Measurements from ENCODE around the gene PIGR. TPM values are rescaled to one million over a fixed set of nuclear protein-coding genes. Genes with fewer than 3 reads are reported as not detected.

PIGR gene
- total RNA-seq, 1 donor from 2014 or later = not detected

DNA sequence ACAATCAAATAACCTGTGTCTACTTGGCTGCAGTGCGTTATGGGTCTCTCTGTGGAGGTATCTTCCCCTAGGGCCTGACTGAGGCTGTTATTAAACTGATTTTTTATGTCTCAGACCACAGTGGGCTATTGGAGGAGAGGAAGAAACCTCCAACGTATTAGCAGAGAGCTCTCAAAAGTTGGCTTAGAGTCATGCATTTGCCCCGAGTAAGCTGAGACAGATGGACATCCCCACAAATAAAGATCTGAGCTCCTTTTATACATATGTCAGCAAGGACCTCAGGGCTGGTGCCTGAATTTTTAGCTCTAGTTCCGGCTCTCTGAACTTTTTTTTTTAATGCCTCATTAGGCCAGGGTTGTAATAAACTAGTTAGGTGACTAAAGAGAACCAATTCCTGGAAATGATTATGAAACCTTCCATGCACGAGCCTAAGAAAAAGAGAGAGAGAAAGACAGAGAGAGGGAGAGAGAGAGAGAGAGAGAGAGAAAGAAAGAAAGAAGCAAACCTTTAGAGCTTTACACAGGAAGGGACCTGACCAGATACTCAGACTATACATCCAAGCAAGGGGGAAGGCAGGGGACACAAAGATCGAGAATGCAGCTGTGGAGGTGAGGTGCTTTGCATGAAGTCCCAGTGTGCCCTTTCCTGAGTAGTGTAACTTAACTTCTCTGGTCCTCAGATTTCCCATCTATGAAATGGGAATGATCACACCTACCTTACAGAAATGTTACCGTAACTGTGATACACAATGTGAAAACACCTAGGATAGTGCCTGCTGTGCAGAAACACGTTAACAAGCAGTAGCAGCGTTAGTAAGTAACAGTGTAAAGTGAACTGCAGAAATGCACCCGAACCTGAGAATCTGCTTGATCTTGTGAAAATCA, 8.4 kb upstream of the PIGR start:
- Mint-ChIP-seq H3K27ac (ENCODE audit: unreplicated experiment) (no peak overlapping the region), H3K4me1 (ENCODE audit: unreplicated experiment) (no peaks in the 10 kb centered on the region), H3K9me3 (ENCODE audit: unreplicated experiment) (no peaks in the 10 kb centered on the region), H3K27me3 (ENCODE audit: unreplicated experiment) (peaks cover 11% of the 10 kb centered on the region), H3K4me3 (ENCODE audit: unreplicated experiment) (no peak overlapping the region), H3K36me3 (ENCODE audit: unreplicated experiment) (no peaks in the 10 kb centered on the region)
- no peak for DNase-seq (ENCODE audit: extremely low spot score, unreplicated experiment)
- TF ChIP-seq, protein P1, sequence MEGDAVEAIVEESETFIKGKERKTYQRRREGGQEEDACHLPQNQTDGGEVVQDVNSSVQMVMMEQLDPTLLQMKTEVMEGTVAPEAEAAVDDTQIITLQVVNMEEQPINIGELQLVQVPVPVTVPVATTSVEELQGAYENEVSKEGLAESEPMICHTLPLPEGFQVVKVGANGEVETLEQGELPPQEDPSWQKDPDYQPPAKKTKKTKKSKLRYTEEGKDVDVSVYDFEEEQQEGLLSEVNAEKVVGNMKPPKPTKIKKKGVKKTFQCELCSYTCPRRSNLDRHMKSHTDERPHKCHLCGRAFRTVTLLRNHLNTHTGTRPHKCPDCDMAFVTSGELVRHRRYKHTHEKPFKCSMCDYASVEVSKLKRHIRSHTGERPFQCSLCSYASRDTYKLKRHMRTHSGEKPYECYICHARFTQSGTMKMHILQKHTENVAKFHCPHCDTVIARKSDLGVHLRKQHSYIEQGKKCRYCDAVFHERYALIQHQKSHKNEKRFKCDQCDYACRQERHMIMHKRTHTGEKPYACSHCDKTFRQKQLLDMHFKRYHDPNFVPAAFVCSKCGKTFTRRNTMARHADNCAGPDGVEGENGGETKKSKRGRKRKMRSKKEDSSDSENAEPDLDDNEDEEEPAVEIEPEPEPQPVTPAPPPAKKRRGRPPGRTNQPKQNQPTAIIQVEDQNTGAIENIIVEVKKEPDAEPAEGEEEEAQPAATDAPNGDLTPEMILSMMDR (IDR thresholded peaks at IDR 0.05) = no peak

GRCh38 chr1:206953626-206954025, 7.4 kb upstream of the PIGR start:
- Mint-ChIP-seq H3K27ac (ENCODE audit: unreplicated experiment) (no peak overlapping the region), H3K36me3 (ENCODE audit: unreplicated experiment) (no peaks in the 10 kb centered on the region), H3K4me1 (ENCODE audit: unreplicated experiment) (no peaks in the 10 kb centered on the region), H3K9me3 (ENCODE audit: unreplicated experiment) (no peaks in the 10 kb centered on the region), H3K4me3 (ENCODE audit: unreplicated experiment) (no peak overlapping the region), H3K27me3 (ENCODE audit: unreplicated experiment) (peaks cover 11% of the 10 kb centered on the region)
- TF ChIP-seq, protein P1 (IDR thresholded peaks at IDR 0.05) = no peak
- DNase-seq (ENCODE audit: extremely low spot score, unreplicated experiment) = no peak

DNA sequence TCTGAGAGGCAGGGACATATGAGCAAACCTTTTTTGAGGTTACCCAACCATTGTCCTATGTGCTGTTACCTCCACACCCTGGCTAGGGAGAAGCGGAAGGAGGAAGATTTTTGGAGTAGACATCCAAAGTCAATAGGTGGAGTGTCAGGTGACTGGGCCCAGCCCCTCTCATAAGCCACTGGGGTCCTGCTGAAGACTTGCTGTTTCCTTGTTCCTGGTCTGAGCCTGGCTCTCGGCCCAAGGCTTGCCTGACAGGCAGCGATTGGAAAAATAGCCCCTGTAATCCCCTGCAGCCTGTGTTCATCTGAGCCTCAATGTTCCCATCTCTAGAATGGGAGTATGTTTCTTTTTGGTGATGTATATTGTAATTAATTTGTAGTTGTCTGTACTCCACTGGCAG, 6.9 kb upstream of the PIGR start:
- TF ChIP-seq, protein P1 (IDR thresholded peaks at IDR 0.05) = no peak
- H3K4me1 Mint-ChIP-seq (ENCODE audit: unreplicated experiment) = no peaks in the 10 kb centered on the region
- H3K27ac Mint-ChIP-seq (ENCODE audit: unreplicated experiment) = no peak overlapping the region

GRCh38 chr1:206952171-206952570, 5.9 kb upstream of the PIGR start:
- Mint-ChIP-seq H3K9me3 (ENCODE audit: unreplicated experiment) (no peaks in the 10 kb centered on the region), H3K27ac (ENCODE audit: unreplicated experiment) (no peak overlapping the region), H3K36me3 (ENCODE audit: unreplicated experiment) (no peaks in the 10 kb centered on the region), H3K4me1 (ENCODE audit: unreplicated experiment) (no peaks in the 10 kb centered on the region), H3K4me3 (ENCODE audit: unreplicated experiment) (no peak overlapping the region), H3K27me3 (ENCODE audit: unreplicated experiment) (peaks cover 12% of the 10 kb centered on the region)
- TF ChIP-seq, protein P1 (IDR thresholded peaks at IDR 0.05) = no peak
- DNase-seq (ENCODE audit: extremely low spot score, unreplicated experiment) = no peak

More for the DNA sequence above, 6.9 kb upstream of the PIGR start:
- no peak overlapping the region for H3K4me3 Mint-ChIP-seq (ENCODE audit: unreplicated experiment)
- no peak for DNase-seq (ENCODE audit: extremely low spot score, unreplicated experiment)
- H3K9me3 Mint-ChIP-seq (ENCODE audit: unreplicated experiment) = no peaks in the 10 kb centered on the region
- H3K36me3 Mint-ChIP-seq (ENCODE audit: unreplicated experiment) = no peaks in the 10 kb centered on the region
- peaks cover 11% of the 10 kb centered on the region for H3K27me3 Mint-ChIP-seq (ENCODE audit: unreplicated experiment)

- H3K4me3 Mint-ChIP-seq (ENCODE audit: unreplicated experiment) = no peak overlapping the region
- TF ChIP-seq, protein P1 (IDR thresholded peaks at IDR 0.05) = no peak
- no peak for DNase-seq (ENCODE audit: extremely low spot score, unreplicated experiment)
- H3K9me3 Mint-ChIP-seq (ENCODE audit: unreplicated experiment) = no peaks in the 10 kb centered on the region
- no peak overlapping the region for H3K27ac Mint-ChIP-seq (ENCODE audit: unreplicated experiment)
- no peaks in the 10 kb centered on the region for H3K36me3 Mint-ChIP-seq (ENCODE audit: unreplicated experiment)
- H3K27me3 Mint-ChIP-seq (ENCODE audit: unreplicated experiment) = peaks cover 10% of the 10 kb centered on the region
- H3K4me1 Mint-ChIP-seq (ENCODE audit: unreplicated experiment) = no peaks in the 10 kb centered on the region
Measured at GRCh38 chr1:206951318-206952100, 5.2 kb upstream of the PIGR start.

Data from osteocyte (in vitro differentiated cells).